GM21576 (cell line): Measurements from ENCODE around the gene SLC28A3.

Experiments
- ATAC-seq: cut with Tn5 transposase; IDR thresholded peaks from one replicate; pipeline ENCODE4 v1.9.1; 2021; ENCODE audit warnings: mild to moderate bottlenecking, moderate library complexity; ENCODE audit not compliant: unreplicated experiment

SLC28A3 gene

GRCh38 chr9:84254972-84255371 lies 85.6 kb downstream of the SLC28A3 start:
- ATAC-seq, result no peak

DNA sequence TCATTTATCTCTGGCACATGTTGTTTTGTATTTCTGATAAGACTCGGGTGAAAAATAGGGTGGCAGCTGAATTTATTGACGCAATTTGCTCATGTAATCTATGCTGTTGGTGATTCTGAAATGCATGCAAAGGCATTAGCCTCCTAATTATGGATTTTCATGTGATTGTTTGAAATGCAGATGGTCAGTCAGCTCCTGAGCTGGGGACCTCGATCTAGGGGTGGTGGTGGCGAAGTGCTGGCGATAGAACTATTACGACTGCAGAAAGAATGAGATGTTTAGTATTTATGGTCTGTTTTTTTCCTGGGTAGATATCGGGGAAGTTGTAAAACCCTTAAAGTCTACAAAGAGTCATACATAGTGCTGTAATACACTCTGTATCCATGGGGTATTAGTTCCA lies 88.6 kb downstream of the SLC28A3 start:
- no peak for ATAC-seq

DNA sequence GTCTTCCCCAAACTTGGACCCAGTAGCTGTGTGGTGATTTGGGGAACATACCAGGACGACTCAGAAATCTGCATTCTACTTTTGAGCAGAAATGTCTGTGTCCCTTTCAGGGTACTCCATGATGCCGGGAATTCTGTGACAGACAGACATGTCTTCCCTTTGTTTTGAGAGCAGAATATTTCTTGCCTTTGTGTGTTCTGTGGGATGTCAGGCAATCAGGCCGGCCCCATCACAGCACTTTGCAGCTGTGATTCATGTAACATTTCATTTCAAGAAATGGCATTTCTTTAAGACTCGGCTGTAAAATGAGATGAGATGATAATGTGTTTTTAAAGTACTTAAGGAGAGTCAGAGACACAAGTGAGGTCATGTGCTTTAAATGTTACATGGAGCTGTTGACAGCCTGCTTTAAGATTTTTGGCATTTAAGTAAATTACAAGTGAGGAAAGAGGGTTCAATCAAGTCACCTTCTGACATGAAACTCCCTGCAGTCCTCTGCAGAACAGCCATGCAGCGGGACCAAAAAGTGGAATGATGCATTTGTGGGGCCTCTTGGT lies 98.7 kb downstream of the SLC28A3 start:
- ATAC-seq, result no peak

- no peak for ATAC-seq
These were observed 101.2 kb downstream of the SLC28A3 start for GRCh38 chr9:84239343-84239742.

DNA sequence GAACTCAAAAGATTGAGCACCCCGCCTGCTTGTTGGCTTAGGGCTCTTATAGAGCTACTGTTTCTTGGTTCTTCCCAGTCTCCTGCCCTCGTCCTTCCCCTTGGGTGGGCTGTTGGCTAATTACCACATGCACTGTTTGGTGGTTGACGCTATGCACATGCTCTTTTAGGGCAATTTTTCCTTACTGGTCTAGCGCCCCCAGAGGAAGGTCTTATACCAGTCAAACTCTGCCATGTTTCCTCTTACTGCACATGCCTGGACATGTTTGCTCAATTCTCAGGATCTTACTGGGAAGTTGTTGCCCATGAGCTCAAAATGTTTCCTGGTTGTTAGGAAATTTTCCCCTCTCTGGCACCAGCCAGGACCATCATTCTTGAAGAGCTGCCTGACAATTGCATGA lies 101.9 kb downstream of the SLC28A3 start:
- ATAC-seq, result no peak

DNA sequence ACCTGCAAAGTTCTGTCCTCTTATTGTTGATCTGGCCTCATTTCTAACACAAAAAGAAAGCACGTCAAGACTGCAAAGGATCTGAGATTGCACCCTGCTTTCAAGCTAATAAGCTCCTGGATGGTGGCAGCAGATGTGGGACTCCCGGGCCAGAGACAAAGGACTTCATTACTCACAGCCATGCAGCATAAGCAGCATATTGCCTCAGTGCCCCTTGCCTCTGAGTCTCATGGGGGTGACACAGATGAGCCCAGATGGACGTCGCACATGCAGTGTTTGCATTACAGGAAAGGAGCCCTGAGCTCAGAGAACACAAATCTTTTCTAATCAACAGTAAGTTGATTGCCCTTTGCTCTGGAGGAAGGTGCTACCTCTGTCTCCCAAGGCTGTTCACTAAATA lies 105.0 kb downstream of the SLC28A3 start:
- ATAC-seq, result no peak

DNA sequence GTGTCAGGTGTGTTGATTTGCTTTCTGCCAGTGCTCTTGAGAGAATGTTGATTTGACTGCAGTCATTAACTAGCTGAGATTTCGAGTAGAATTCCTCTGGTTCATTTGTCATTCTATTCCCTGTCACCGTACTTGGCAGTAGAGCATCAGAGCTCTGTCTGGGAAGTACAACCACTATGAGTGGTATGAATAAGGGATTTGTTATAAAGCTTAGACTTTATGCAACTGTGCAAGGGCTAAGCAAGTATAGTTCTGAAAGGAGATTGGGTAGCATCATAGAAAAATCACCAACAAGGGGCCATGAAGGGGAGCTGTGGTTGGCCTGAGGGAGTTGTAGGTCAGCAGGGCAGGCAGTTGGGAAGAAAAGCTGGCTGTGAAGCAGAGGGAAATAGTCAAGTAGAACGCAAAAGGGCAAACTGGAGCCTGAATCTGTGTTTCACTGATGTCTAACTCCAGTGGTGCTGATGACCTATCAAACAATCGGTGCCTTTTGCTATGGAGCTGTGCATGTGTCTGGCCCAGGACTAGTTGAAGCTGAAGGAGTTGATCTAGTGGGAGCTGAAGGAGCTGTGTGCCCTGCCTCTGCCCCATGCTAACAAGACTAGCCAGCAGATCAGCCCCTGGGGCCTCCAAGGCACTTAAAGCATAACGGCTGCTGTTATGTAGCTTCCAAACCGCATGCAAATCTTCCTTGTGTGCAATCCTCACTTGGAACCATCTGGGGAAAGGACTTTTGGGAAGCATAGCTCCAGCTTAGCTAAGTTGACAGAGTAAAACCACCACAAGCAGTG lies 110.0 kb downstream of the SLC28A3 start:
- no peak for ATAC-seq

- ATAC-seq, result no peak
These were observed 111.4 kb downstream of the SLC28A3 start for GRCh38 chr9:84229191-84229590.

DNA sequence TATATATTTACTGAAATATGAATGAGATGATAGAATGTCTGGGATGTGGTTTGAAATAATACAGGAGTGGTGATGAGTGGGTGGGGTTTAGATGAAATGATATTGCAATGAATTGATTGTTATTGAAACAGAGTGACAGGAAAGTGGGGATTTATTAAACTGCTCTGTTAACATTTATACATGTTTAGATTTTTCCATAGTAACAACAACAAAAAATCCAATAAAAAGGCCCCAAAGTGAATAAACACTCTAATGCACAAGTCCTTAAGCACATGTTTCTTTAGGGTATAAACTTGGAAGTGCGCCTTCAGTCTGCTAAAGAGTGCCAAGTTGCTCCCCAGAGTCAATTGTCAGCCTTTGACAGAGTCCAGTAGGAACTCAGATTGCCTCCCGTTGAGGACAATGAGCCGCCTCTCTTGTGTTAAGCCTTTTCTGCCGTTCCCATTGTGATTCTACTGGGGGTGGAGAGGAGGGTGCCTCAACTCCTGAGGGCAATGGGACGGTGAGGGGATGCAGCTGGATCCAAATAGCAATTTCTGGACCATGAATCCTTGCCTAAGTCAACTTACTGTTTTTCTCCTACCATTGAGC lies 112.3 kb downstream of the SLC28A3 start:
- ATAC-seq, result no peak

DNA sequence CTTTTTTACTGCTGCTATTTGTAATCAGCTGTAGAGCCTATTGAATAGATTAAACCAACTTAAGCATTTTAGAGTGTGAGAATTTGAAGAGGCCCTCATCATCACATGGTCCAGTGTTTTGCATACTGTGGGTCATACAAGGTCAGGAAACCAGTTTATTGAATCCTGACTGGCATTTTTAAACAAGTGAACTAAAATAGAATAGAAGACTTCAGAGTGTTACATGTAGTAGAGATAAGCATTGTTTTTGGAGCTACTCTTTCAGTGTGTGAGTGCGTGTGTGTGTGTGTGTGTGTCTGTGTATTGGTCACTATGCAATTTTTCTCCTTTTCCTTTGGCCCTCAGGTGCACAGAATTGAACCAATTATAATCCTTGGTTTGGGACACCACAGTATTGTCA lies 114.4 kb downstream of the SLC28A3 start:
- no peak for ATAC-seq
